Tibial artery (tissue), 4 donors: ENCODE data around the gene GADD45A.

Experiments used
- DNase-seq, 2 donors: peaks; one replicate each; pipeline ENCODE4 v3.0.0-alpha.2; 2019
- H3K27ac ChIP-seq, 2 donors: fragments of 200-600 bp; sonication (generic) in 1 of 2; 1 replicate in 1 of 2; 2 replicates in 1 of 2; pipeline ENCODE4 v1.5.1; 2018 to 2019; ENCODE audit warnings: mild to moderate bottlenecking in 1 of 2
- H3K27me3 ChIP-seq, 2 donors: fragments of 200-600 bp; sonication (generic) in 1 of 2; one replicate each; pipeline versions ENCODE4 v1.5.1 to v1.6.0; 2016 to 2019
- H3K36me3 ChIP-seq, 3 donors: fragments of 200-600 bp; sonication (generic) in 2 of 3; one replicate each; pipeline ENCODE4 v1.5.1; 2016 to 2019; ENCODE audit warnings: mild to moderate bottlenecking in 2 of 3
- H3K4me1 ChIP-seq, 4 donors: fragments of 200-600 bp; sonication (generic) in 2 of 4; 1 replicate in 3 of 4; 2 replicates in 1 of 4; pipeline ENCODE4 v1.5.1; 2016 to 2019
- H3K4me3 ChIP-seq, 2 donors: fragments of 200-600 bp; sonication (generic) in 1 of 2; 1 replicate in 1 of 2; 2 replicates in 1 of 2; pipeline ENCODE4 v1.5.1; 2018 to 2019; ENCODE audit warnings: mild to moderate bottlenecking in 2 of 2
- H3K9me3 ChIP-seq, 3 donors: fragments of 200-600 bp; sonication (generic) in 1 of 3; one replicate each; pipeline ENCODE4 v1.5.1; 2016 to 2019
- CTCF ChIP-seq, 2 experiments: fragments of 200-600 bp in 1 of 2; fragments of 450-650 bp in 1 of 2; IDR thresholded peaks; one replicate each; pipeline ENCODE4 v1.5.1; 2017 to 2019; ENCODE audit warnings: antibody characterized with exemption in 2 of 2, mild to moderate bottlenecking in 1 of 2, moderate library complexity in 1 of 2
- intact Hi-C: fragments of 100-400 bp; cut with DNase I; formaldehyde crosslinking; loops from one replicate; pipeline ENCODE4 v1.15.0; 2023; ENCODE audit warnings: low total_unique reads

The GADD45A gene

GRCh38 chr1:67735206-67735605, 50.2 kb downstream of the GADD45A start:
- intact Hi-C loops: no loop called here
- Histone ChIP-seq H3K36me3 (no peaks in the 10 kb centered on the region), H3K27me3 (no peaks in the 10 kb centered on the region), H3K9me3 (no peaks in the 10 kb centered on the region), H3K4me3 (no peak overlapping the region), H3K27ac (peak overlapping the region; percentile 67 to 74), H3K4me1 (peaks cover 3 to 83% (median 64%) of the 10 kb centered on the region in 4 donors)
- no peak for TF ChIP-seq CTCF (IDR thresholded peaks at IDR 0.05)
- DNase-seq: no peak

DNA sequence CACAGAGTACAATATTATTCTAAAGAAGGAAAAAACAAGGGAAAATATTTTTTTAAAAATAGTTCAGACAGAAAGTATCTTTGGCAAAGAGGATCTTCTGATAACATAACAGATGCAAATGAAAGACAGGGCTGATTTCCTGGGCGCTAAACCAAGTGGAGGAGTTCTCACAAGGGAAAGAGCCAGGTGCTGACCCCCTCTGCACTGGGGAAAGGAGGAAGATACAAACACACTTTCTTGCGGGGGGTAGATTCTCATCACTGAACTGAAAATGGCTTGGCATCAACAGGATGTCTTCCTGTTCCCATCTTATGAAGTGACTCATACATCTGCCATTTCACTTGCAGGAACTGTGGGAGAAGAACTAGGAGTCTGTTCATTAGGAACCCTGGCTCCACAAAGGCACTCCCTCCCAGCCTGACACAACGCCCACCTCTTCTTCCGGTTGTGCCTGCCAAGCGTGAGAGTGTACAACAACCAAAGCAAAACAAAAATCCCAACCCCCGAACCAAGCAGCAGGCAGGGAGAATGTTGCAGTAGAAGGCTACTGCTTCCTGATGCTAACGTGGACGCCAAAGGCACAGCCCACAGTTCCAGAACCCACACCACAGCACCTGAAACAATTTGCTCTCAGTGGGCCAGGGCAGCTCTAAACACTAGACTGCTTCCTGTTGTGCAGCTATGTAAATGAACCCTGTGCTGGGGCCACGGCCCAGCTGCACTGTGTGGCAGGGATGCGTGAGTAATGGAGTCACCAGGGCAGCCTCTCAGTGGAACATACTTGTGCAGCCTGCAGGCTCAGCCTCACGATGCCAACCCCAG, 51.0 kb downstream of the GADD45A start:
- peak overlapping the region; percentile 67 to 74 for H3K27ac ChIP-seq
- no peaks in the 10 kb centered on the region for H3K36me3 ChIP-seq
- no peaks in the 10 kb centered on the region for H3K9me3 ChIP-seq
- TF ChIP-seq CTCF (IDR thresholded peaks at IDR 0.05): no peak
- H3K4me3 ChIP-seq: peak overlapping the region in 1 of 2 donors; percentile 22
- peak; percentile 85 to 88 for DNase-seq
- no peaks in the 10 kb centered on the region for H3K27me3 ChIP-seq
- H3K4me1 ChIP-seq: peaks cover 3 to 91% (median 71%) of the 10 kb centered on the region in 4 donors
- intact Hi-C loops: no loop called here

- Histone ChIP-seq H3K9me3 (no peaks in the 10 kb centered on the region), H3K4me1 (peaks cover 3 to 98% (median 78%) of the 10 kb centered on the region in 4 donors), H3K4me3 (no peak overlapping the region), H3K27ac (peak overlapping the region; percentile 67 to 74), H3K36me3 (no peaks in the 10 kb centered on the region), H3K27me3 (no peaks in the 10 kb centered on the region)
- intact Hi-C loops: no loop called here
- no peak for DNase-seq
- TF ChIP-seq CTCF (IDR thresholded peaks at IDR 0.05): no peak
These were observed 51.7 kb downstream of the GADD45A start for GRCh38 chr1:67736750-67737149.

DNA sequence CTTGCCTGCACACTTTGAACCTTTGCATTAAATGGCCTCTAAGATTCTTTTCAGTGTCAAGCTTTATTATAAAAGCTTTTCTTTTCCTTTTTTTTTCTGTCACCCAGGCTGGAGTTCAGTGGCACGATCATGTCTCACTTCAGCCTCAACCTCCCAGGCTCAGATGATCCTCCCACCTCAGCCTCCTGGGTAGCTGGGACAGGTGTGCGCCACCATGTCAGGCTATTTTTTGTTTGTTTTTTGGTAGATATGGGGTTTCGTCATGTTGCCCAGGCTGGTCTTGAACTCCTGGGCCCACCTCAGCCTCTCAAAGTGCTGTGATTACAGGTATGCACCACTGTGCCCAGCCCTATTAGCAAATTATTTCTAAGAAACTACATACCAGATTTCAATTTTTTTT, 52.9 kb downstream of the GADD45A start:
- intact Hi-C loops: no loop called here
- no peak for TF ChIP-seq CTCF (IDR thresholded peaks at IDR 0.05)

More for the DNA sequence above, 52.9 kb downstream of the GADD45A start:
- Histone ChIP-seq H3K27me3 (no peaks in the 10 kb centered on the region), H3K4me1 (peaks cover 3 to 100% (median 75%) of the 10 kb centered on the region in 4 donors), H3K4me3 (no peak overlapping the region), H3K9me3 (no peaks in the 10 kb centered on the region), H3K36me3 (no peaks in the 10 kb centered on the region), H3K27ac (peak overlapping the region; percentile 86 to 90)
- no peak for DNase-seq
